Raji (cell line): Measurements from ENCODE around the gene ADRM1.

ENCODE experiments used
- POLR2A ChIP-seq: IDR thresholded peaks from 2 replicates; pipeline ENCODE4 v1.6.1; 2011; ENCODE audit warnings: low read depth, low read length, control low read depth; ENCODE audit not compliant: insufficient read depth

ADRM1 gene

GRCh38 chr20:62302341-62303061 is at the start of gene ADRM1:
TSS of gene ADRM1 (plus strand) at chr20:62302997. CDS start at chr20:62303569, 572 bp downstream.
- TF ChIP-seq POLR2A = peak; percentile 60

- no peak for TF ChIP-seq POLR2A
Observed at GRCh38 chr20:62253398-62253797, 49.4 kb upstream of the ADRM1 start.

GRCh38 chr20:62254021-62254724 is 48.6 kb upstream of the ADRM1 start:
- no peak for TF ChIP-seq POLR2A

DNA sequence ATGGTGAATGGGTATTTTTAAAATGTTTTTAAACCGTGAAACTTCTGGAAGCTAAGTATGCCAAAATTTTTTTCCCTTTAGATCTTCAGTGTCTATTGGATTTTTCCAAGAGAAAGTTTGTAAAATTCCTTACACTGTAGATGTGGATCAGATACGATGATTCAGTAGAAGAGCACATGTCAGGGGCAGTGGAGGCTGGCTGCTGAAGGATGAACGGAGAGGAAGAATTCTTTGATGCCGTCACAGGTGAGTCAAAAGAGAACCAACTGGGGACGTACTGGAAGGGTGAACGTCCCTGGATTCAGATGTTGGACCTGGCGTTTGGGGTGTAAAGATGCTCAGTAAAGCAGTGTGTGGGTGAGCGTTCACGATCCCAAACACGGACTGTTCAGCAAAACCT is 46.8 kb upstream of the ADRM1 start:
- no peak for TF ChIP-seq POLR2A

DNA sequence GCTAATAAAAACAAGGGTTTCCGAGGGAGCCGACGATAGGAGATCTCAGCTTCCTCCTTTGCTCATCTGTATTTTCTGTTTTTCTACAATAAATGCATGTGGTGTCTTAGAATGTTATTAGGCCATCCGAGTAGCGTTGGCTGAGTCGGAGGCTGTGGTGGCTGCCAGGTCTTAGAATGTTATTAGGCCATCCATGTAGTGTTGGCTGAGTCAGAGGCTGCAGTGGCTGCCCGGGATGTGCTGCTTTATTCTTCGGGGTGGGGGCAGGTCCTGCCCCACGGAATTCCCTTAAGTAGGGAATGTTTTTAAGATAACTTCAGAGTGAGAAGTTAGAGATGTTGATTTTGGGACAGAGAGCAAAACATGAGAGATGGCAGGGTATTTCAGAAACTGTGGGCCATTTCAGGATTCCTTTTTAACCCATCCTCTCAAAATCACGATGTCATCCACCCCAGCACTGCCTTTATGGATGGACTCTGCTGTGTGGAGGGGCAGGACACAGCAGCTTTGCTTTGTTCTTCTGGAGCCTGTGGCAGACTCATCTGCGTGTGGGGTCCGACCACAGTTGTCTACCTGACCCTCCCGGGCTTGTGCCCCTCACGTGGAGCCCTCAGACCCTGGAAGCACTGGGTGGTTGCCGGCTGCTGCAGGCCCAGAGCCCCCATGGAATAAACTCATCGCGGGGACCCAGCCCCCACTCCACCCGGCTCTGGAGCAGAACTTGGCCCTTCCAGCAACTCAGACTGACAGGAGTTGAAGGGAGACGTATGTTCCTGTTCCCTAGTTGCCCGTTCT is 44.1 kb upstream of the ADRM1 start:
- TF ChIP-seq POLR2A = no peak

DNA sequence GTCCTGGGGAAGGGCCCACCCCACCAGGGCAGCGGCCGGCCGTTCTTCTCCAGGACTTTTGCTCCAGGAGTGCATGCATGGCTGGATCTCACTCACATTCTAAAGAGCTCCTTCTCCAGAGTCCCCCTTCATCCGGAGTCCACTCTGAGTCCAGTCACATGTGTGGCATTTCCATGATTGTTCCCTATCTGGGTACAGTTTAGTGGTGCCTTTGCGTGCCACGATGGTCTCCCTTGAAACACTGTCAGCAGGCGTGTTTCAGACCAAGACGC is 43.6 kb upstream of the ADRM1 start:
- TF ChIP-seq POLR2A = no peak

GRCh38 chr20:62262064-62262463 is 40.7 kb upstream of the ADRM1 start:
- TF ChIP-seq POLR2A = no peak

- no peak for TF ChIP-seq POLR2A
Observed at GRCh38 chr20:62263396-62263795, 39.4 kb upstream of the ADRM1 start.

- no peak for TF ChIP-seq POLR2A
Observed at GRCh38 chr20:62265365-62265764, 37.4 kb upstream of the ADRM1 start.

DNA sequence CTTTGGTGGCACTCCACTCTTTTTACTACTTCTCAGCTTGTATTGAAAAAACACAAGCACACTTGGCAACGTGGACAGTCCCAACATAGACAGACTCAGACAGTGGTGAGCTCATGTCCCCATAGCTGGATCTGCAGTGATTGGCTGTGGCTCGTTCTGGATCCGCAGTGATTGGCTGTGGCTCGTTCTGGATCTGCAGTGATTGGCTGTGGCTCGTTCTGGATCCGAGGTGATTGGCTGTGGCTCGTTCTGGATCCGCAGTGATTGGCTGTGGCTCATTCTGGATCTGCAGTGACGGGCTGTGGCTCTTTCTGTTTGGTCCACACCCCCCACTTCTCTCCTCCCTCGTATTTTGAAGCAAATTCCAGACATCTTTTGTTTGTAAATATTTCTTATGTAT is 36.5 kb upstream of the ADRM1 start:
- TF ChIP-seq POLR2A = no peak

DNA sequence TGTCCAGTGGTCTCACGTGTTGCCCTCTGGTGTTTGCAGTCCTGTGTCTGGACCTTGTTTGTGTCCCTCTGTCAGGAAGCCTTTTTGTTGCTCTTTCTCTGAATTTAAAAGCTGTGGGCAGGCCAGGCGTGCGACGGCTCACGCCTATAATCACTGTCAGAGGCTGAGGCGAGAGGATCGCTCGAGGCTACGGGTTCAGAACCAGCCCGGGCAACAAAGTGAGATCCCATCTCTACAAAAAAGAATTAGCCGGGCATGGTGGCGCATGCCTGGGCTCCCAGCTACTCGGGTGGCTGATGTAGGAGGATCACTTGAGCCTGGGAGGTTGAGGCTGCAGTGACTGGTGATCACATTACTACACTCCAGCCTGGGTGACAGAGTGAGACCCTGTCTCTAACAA is 35.9 kb upstream of the ADRM1 start:
- TF ChIP-seq POLR2A = no peak

GRCh38 chr20:62267543-62267942 is 35.3 kb upstream of the ADRM1 start:
- TF ChIP-seq POLR2A = no peak

- no peak for TF ChIP-seq POLR2A
Observed at GRCh38 chr20:62268228-62268900, 34.4 kb upstream of the ADRM1 start.

DNA sequence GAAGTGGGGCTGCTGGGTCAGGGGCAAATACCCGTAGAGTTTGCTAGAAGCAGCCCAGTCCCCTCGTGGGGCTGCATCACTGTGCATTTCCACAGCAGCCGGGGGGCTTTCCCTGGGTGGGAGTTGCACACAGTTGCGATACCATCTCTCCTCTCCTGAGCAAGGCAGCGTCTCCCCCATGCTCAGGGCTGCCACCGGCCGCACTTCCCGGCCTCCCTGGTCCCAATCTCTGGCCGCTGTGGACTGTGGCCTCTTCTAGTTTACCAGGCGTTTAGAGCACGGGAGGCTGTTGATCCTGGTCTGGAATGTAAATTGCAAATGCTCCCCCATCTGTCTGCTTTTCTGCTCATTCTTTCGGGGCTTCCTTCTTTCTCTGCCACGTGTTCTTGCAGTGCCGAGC is 33.4 kb upstream of the ADRM1 start:
- no peak for TF ChIP-seq POLR2A

GRCh38 chr20:62269871-62270270 is 32.9 kb upstream of the ADRM1 start:
- no peak for TF ChIP-seq POLR2A

- TF ChIP-seq POLR2A = no peak
Observed at GRCh38 chr20:62272200-62272599, 30.6 kb upstream of the ADRM1 start.

DNA sequence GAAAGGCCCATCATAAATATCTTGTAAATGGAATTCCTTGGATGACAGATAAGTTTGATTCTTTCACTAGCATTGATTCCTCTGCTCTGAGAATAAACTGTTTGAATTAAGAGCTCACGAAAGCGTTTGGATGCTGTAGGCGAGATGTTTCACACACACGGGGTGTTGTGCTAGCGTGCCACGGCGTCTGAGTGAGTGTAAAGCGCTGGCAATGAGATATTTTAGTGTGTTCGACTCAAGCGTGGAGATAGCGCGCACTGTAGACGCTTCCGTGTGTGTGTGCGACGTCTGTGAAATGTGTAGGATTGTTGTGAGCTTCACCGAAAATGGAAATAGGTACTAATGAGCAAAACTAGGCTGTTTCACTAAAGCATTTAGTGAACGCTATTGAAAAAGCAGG is 29.4 kb upstream of the ADRM1 start:
- no peak for TF ChIP-seq POLR2A
